ENCODE data around the gene HDLBP.

DNA sequence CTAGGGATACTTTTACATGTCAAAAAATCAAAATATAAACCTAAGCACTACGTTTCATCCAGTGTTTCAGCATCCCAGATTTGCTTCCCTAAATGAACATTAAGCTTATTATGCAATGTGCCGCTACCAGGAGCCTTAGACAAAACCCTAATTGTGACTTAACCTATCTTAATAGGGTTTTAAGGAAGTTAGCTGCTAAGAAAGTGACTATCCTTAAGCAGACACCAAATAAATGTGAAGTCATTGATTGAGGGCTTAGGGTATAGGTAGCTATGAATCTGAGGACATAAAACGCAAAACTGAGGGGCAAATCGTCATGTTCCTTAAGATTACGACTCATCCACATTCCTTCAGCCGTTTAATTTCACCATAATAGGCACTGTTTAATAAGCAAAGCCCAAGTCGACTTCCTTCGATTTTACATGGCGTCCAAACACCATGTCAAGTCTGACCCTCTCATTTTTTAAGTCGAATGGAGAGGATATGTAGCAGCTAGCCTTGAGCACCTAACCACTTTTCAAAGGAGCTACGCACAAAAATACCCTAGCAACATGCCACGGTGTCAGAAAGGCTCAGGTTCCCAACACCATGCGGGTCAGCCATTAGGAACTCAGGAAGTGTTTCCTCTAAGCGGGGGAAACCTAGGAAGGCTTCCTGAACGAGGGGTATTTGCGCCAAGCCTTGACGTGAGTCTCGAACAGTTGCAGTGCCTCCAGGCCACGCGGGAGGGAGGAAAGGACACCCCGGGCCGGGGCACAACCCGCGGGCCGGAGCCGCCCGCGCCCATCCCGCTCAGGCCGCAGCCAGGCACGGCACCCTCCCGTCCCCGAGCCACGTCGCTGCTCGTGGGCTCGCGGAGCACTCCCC lies 1.0 kb downstream of the HDLBP start:
- TF ChIP-seq, protein P1, sequence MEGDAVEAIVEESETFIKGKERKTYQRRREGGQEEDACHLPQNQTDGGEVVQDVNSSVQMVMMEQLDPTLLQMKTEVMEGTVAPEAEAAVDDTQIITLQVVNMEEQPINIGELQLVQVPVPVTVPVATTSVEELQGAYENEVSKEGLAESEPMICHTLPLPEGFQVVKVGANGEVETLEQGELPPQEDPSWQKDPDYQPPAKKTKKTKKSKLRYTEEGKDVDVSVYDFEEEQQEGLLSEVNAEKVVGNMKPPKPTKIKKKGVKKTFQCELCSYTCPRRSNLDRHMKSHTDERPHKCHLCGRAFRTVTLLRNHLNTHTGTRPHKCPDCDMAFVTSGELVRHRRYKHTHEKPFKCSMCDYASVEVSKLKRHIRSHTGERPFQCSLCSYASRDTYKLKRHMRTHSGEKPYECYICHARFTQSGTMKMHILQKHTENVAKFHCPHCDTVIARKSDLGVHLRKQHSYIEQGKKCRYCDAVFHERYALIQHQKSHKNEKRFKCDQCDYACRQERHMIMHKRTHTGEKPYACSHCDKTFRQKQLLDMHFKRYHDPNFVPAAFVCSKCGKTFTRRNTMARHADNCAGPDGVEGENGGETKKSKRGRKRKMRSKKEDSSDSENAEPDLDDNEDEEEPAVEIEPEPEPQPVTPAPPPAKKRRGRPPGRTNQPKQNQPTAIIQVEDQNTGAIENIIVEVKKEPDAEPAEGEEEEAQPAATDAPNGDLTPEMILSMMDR (IDR thresholded peaks at IDR 0.05): peak in 1 of 5 experiments; percentile 16
- TF ChIP-seq POLR2A (IDR thresholded peaks at IDR 0.05) (no peak), EP300 (IDR thresholded peaks at IDR 0.05) (no peak)

Measured in tibial nerve (tissue), 4 donors.